WTC11 (cell line): ENCODE results near the gene CHFR. TPM values are rescaled to one million over a fixed set of nuclear protein-coding genes. Genes with fewer than 3 reads are reported as not detected.

ENCODE experiments used
- ATAC-seq: fragments of 200-7000 bp; cut with Tn5 transposase; 2 replicates; pipeline ENCODE4 v1.10.0; 2021; ENCODE audit warnings: mild to moderate bottlenecking, moderate library complexity
- CTCF ChIA-PET: fragments of 300-600 bp; sonication (Branson Sonifier 250); formaldehyde crosslinking; loops from one replicate; lab custom pipeline; 2021; ENCODE audit warnings: antibody characterized with exemption; lab: Charles Lee
- POLR2A ChIA-PET: fragments of 350-600 bp; sonication (Branson Sonifier 250); formaldehyde crosslinking; loops from one replicate; lab custom pipeline; 2021; ENCODE audit warnings: antibody characterized with exemption; lab: Charles Lee
- DNase-seq: peaks from one replicate; pipeline ENCODE4 v3.0.0; 2021; ENCODE audit warnings: low spot score
- H3K27ac Mint-ChIP-seq: 2 replicates; pipeline ENCODE4 v1.8.0; 2021; ENCODE audit warnings: mixed read lengths
- H3K27me3 Mint-ChIP-seq: 2 replicates; pipeline ENCODE4 v1.8.0; 2021; ENCODE audit warnings: low read depth, mild to moderate bottlenecking, moderate library complexity, mixed read lengths
- H3K36me3 Mint-ChIP-seq: 2 replicates; pipeline ENCODE4 v1.8.0; 2021; ENCODE audit warnings: mixed read lengths
- H3K4me1 Mint-ChIP-seq: 2 replicates; pipeline ENCODE4 v1.8.0; 2022; ENCODE audit warnings: mixed read lengths
- H3K4me3 Mint-ChIP-seq: 2 replicates; pipeline ENCODE4 v1.8.0; 2021; ENCODE audit warnings: mild to moderate bottlenecking, moderate library complexity, mixed read lengths
- H3K9me3 Mint-ChIP-seq: 2 replicates; pipeline ENCODE4 v1.8.0; 2021; ENCODE audit warnings: mixed read lengths
- ESRRA ChIP-seq: sonication (generic); formaldehyde crosslinking; IDR thresholded peaks from 2 replicates; pipeline ENCODE4 v1.8.1; 2022; ENCODE audit warnings: mild to moderate bottlenecking, missing genetic modification reagents, borderline replicate concordance
- FOXJ3 ChIP-seq: sonication (generic); formaldehyde crosslinking; IDR thresholded peaks from 2 replicates; pipeline ENCODE4 v1.9.0; 2021; ENCODE audit warnings: missing genetic modification reagents, mild to moderate bottlenecking, borderline replicate concordance
- JAZF1 ChIP-seq: fragments of 250-450 bp; sonication (Bioruptor Pico); IDR thresholded peaks from 2 replicates; pipeline ENCODE4 v1.9.0; 2021; ENCODE audit warnings: moderate library complexity, mild to moderate bottlenecking, inconsistent platforms
- MYBL2 ChIP-seq: sonication (generic); formaldehyde crosslinking; IDR thresholded peaks from 2 replicates; pipeline ENCODE4 v1.8.1; 2023; ENCODE audit warnings: mild to moderate bottlenecking, moderate library complexity, missing genetic modification reagents
- NR1H2 ChIP-seq: sonication (generic); formaldehyde crosslinking; IDR thresholded peaks from 2 replicates; pipeline ENCODE4 v1.9.0; 2021; ENCODE audit warnings: mild to moderate bottlenecking, moderate library complexity, missing genetic modification reagents
- NR2C2 ChIP-seq: sonication (generic); formaldehyde crosslinking; IDR thresholded peaks from 2 replicates; pipeline ENCODE4 v1.8.0; 2022; ENCODE audit warnings: mild to moderate bottlenecking, missing genetic modification reagents
- TCF7 ChIP-seq: sonication (generic); formaldehyde crosslinking; IDR thresholded peaks from 2 replicates; pipeline ENCODE4 v1.8.0; 2022; ENCODE audit warnings: mild to moderate bottlenecking, low read depth, missing genetic modification reagents, moderate library complexity
- ZNF423 ChIP-seq: fragments of 250-450 bp; sonication (Bioruptor Pico); IDR thresholded peaks from 2 replicates; pipeline ENCODE4 v2.1.2; 2022; ENCODE audit warnings: mild to moderate bottlenecking, moderate library complexity
- total RNA-seq: library from RNA; stranded (reverse); gene quantifications from 3 replicates; pipeline ENCODE4 v1.2.3, GENCODE V29; 2021
- TF ChIP-seq, protein P1 (sequence below): sonication (generic); formaldehyde crosslinking; IDR thresholded peaks from 2 replicates; pipeline ENCODE4 v1.8.0; 2023; ENCODE audit warnings: missing genetic modification reagents
- TF ChIP-seq, protein P2 (sequence below): fragments of 250-450 bp; sonication (Bioruptor Pico); IDR thresholded peaks from 2 replicates; pipeline ENCODE4 v1.8.0; 2021; ENCODE audit warnings: mild to moderate bottlenecking
- TF ChIP-seq, protein P3 (sequence below): fragments of 250-450 bp; sonication (Bioruptor Pico); IDR thresholded peaks from 2 replicates; pipeline ENCODE4 v2.1.2; 2022; ENCODE audit warnings: mild to moderate bottlenecking, moderate library complexity
- TF ChIP-seq, protein P4 (sequence below): sonication (generic); formaldehyde crosslinking; IDR thresholded peaks from 2 replicates; pipeline ENCODE4 v1.8.0; 2022; ENCODE audit warnings: missing genetic modification reagents
- TF ChIP-seq, protein P5 (sequence below): fragments of 200-600 bp; IDR thresholded peaks from 2 replicates; pipeline ENCODE4 v1.8.0; 2022; ENCODE audit warnings: antibody characterized with exemption
- TF ChIP-seq, protein P6 (sequence below): sonication (generic); formaldehyde crosslinking; IDR thresholded peaks from 2 replicates; pipeline ENCODE4 v1.8.1; 2022; ENCODE audit warnings: low read depth, mild to moderate bottlenecking, moderate library complexity, missing genetic modification reagents, borderline replicate concordance
- TF ChIP-seq, protein P7 (sequence below): sonication (generic); formaldehyde crosslinking; IDR thresholded peaks from 2 replicates; pipeline ENCODE4 v1.8.1; 2022; ENCODE audit warnings: mild to moderate bottlenecking, moderate library complexity, missing genetic modification reagents
- TF ChIP-seq, protein P8 (sequence below): fragments of 250-450 bp; sonication (Bioruptor Pico); IDR thresholded peaks from 2 replicates; pipeline ENCODE4 v1.9.0; 2021; ENCODE audit warnings: moderate library complexity, mild to moderate bottlenecking, inconsistent platforms, borderline replicate concordance

Gene CHFR
- total RNA-seq, 1 experiment from 2014 or later, result 58.7 TPM

DNA sequence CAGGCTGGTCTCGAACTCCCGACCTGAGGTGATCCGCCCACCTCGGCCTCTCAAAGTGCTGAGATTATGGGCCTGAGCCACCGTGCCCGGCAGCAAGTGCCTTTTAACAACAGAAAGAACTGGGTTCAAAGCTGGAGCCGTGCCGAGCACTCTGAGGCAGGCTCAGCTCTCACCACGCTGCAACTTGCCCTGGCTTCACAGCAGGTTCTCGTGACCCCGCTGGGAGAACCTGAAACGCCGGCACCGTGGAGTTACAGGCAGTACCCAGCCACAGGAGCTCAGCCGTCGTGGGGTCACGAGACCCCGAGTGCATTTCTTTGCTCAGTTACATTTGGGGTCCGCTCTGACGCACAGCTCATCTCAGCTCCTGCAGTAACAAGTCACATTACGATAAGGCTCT is 73.2 kb downstream of the CHFR start:
- ATAC-seq, result no peak
- peaks cover 59% of the 10 kb centered on the region for H3K36me3 Mint-ChIP-seq
- no peak overlapping the region for H3K27ac Mint-ChIP-seq
- ChIA-PET POLR2A (no interaction called here), CTCF (no interaction called here)
- H3K9me3 Mint-ChIP-seq, result peaks cover 15% of the 10 kb centered on the region
- H3K27me3 Mint-ChIP-seq, result no peaks in the 10 kb centered on the region
- DNase-seq, result no peak
- no peak overlapping the region for H3K4me3 Mint-ChIP-seq
- TF ChIP-seq, protein P1, sequence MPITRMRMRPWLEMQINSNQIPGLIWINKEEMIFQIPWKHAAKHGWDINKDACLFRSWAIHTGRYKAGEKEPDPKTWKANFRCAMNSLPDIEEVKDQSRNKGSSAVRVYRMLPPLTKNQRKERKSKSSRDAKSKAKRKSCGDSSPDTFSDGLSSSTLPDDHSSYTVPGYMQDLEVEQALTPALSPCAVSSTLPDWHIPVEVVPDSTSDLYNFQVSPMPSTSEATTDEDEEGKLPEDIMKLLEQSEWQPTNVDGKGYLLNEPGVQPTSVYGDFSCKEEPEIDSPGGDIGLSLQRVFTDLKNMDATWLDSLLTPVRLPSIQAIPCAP (CRISPR knock-in tag), result no peak
- TF ChIP-seq NR1H2 (CRISPR knock-in tag) (no peak), TCF7 (CRISPR knock-in tag) (no peak), ESRRA (CRISPR knock-in tag) (no peak), ZNF423 (CRISPR knock-in tag) (no peak), MYBL2 (no peak), JAZF1 (no peak), NR2C2 (CRISPR knock-in tag) (no peak), FOXJ3 (no peak)
- TF ChIP-seq, protein P2, sequence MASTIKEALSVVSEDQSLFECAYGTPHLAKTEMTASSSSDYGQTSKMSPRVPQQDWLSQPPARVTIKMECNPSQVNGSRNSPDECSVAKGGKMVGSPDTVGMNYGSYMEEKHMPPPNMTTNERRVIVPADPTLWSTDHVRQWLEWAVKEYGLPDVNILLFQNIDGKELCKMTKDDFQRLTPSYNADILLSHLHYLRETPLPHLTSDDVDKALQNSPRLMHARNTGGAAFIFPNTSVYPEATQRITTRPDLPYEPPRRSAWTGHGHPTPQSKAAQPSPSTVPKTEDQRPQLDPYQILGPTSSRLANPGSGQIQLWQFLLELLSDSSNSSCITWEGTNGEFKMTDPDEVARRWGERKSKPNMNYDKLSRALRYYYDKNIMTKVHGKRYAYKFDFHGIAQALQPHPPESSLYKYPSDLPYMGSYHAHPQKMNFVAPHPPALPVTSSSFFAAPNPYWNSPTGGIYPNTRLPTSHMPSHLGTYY (CRISPR knock-in tag), result no peak
- TF ChIP-seq, protein P3, sequence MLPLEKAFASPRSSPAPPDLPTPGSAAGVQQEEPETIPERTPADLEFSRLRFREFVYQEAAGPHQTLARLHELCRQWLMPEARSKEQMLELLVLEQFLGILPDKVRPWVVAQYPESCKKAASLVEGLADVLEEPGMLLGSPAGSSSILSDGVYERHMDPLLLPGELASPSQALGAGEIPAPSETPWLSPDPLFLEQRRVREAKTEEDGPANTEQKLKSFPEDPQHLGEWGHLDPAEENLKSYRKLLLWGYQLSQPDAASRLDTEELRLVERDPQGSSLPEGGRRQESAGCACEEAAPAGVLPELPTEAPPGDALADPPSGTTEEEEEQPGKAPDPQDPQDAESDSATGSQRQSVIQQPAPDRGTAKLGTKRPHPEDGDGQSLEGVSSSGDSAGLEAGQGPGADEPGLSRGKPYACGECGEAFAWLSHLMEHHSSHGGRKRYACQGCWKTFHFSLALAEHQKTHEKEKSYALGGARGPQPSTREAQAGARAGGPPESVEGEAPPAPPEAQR (CRISPR knock-in tag), result no peak
- TF ChIP-seq, protein P4, sequence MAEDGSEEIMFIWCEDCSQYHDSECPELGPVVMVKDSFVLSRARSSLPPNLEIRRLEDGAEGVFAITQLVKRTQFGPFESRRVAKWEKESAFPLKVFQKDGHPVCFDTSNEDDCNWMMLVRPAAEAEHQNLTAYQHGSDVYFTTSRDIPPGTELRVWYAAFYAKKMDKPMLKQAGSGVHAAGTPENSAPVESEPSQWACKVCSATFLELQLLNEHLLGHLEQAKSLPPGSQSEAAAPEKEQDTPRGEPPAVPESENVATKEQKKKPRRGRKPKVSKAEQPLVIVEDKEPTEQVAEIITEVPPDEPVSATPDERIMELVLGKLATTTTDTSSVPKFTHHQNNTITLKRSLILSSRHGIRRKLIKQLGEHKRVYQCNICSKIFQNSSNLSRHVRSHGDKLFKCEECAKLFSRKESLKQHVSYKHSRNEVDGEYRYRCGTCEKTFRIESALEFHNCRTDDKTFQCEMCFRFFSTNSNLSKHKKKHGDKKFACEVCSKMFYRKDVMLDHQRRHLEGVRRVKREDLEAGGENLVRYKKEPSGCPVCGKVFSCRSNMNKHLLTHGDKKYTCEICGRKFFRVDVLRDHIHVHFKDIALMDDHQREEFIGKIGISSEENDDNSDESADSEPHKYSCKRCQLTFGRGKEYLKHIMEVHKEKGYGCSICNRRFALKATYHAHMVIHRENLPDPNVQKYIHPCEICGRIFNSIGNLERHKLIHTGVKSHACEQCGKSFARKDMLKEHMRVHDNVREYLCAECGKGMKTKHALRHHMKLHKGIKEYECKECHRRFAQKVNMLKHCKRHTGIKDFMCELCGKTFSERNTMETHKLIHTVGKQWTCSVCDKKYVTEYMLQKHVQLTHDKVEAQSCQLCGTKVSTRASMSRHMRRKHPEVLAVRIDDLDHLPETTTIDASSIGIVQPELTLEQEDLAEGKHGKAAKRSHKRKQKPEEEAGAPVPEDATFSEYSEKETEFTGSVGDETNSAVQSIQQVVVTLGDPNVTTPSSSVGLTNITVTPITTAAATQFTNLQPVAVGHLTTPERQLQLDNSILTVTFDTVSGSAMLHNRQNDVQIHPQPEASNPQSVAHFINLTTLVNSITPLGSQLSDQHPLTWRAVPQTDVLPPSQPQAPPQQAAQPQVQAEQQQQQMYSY (CRISPR knock-in tag), result no peak
- TF ChIP-seq, protein P5, sequence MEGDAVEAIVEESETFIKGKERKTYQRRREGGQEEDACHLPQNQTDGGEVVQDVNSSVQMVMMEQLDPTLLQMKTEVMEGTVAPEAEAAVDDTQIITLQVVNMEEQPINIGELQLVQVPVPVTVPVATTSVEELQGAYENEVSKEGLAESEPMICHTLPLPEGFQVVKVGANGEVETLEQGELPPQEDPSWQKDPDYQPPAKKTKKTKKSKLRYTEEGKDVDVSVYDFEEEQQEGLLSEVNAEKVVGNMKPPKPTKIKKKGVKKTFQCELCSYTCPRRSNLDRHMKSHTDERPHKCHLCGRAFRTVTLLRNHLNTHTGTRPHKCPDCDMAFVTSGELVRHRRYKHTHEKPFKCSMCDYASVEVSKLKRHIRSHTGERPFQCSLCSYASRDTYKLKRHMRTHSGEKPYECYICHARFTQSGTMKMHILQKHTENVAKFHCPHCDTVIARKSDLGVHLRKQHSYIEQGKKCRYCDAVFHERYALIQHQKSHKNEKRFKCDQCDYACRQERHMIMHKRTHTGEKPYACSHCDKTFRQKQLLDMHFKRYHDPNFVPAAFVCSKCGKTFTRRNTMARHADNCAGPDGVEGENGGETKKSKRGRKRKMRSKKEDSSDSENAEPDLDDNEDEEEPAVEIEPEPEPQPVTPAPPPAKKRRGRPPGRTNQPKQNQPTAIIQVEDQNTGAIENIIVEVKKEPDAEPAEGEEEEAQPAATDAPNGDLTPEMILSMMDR, result no peak
- TF ChIP-seq, protein P6, sequence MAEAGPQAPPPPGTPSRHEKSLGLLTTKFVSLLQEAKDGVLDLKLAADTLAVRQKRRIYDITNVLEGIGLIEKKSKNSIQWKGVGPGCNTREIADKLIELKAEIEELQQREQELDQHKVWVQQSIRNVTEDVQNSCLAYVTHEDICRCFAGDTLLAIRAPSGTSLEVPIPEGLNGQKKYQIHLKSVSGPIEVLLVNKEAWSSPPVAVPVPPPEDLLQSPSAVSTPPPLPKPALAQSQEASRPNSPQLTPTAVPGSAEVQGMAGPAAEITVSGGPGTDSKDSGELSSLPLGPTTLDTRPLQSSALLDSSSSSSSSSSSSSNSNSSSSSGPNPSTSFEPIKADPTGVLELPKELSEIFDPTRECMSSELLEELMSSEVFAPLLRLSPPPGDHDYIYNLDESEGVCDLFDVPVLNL (CRISPR knock-in tag), result no peak
- TF ChIP-seq, protein P7, sequence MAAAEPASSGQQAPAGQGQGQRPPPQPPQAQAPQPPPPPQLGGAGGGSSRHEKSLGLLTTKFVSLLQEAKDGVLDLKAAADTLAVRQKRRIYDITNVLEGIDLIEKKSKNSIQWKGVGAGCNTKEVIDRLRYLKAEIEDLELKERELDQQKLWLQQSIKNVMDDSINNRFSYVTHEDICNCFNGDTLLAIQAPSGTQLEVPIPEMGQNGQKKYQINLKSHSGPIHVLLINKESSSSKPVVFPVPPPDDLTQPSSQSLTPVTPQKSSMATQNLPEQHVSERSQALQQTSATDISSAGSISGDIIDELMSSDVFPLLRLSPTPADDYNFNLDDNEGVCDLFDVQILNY (CRISPR knock-in tag), result no peak
- TF ChIP-seq, protein P8, sequence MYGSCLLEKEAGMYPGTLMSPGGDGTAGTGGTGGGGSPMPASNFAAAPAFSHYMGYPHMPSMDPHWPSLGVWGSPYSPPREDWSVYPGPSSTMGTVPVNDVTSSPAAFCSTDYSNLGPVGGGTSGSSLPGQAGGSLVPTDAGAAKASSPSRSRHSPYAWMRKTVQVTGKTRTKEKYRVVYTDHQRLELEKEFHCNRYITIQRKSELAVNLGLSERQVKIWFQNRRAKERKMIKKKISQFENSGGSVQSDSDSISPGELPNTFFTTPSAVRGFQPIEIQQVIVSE, result no peak
- TF ChIP-seq, all 79 proteins: peak for 0
- no peaks in the 10 kb centered on the region for H3K4me1 Mint-ChIP-seq
